SK-N-SH (cell line): ENCODE data around the gene CRELD2.

Experiments
- EZH2phosphoT487 ChIP-seq: fragments of 200-600 bp; sonication (generic); IDR thresholded peaks from 2 replicates; pipeline ENCODE4 v1.6.1; 2017; ENCODE audit warnings: low read depth, mixed run types, mild to moderate bottlenecking, antibody characterized with exemption, moderate library complexity, borderline replicate concordance
- FOXM1 ChIP-seq: IDR thresholded peaks from 2 replicates; pipeline ENCODE4 v1.4.0; 2012; ENCODE audit warnings: low read depth, mild to moderate bottlenecking
- MEF2A ChIP-seq: IDR thresholded peaks from 2 replicates; pipeline ENCODE4 v1.4.0; 2012; ENCODE audit warnings: low read depth, borderline replicate concordance
- POLR2AphosphoS5 ChIP-seq: IDR thresholded peaks from 2 replicates; pipeline ENCODE4 v1.6.1; 2012; ENCODE audit warnings: low read depth, low read length
- RCOR1 ChIP-seq: fragments of 150-350 bp; IDR thresholded peaks from 2 replicates; pipeline ENCODE4 v1.6.1; 2017; ENCODE audit warnings: antibody characterized with exemption, low read length
- TAF1 ChIP-seq: IDR thresholded peaks from 2 replicates; pipeline ENCODE4 v1.6.1; 2012; ENCODE audit warnings: low read depth, mild to moderate bottlenecking, low read length, moderate library complexity, borderline replicate concordance
- TF ChIP-seq, protein P1 (sequence below): fragments of 200-600 bp; sonication (generic); IDR thresholded peaks from 2 replicates; pipeline ENCODE4 v1.6.1; 2017; ENCODE audit warnings: antibody characterized with exemption, mild to moderate bottlenecking, moderate library complexity
- TF ChIP-seq, protein P2 (sequence below): fragments of 150-350 bp; IDR thresholded peaks from 2 replicates; pipeline ENCODE4 v1.6.1; 2017; ENCODE audit warnings: antibody characterized with exemption, low read length, low read depth, borderline replicate concordance
- TF ChIP-seq, protein P3 (sequence below): IDR thresholded peaks from 2 replicates; pipeline ENCODE4 v1.4.0; 2012; ENCODE audit warnings: low read depth, borderline replicate concordance
- TF ChIP-seq, protein P4 (sequence below): IDR thresholded peaks from 2 replicates; pipeline ENCODE4 v1.6.1; 2012; ENCODE audit warnings: mild to moderate bottlenecking, low read depth, low read length, moderate library complexity

DNA sequence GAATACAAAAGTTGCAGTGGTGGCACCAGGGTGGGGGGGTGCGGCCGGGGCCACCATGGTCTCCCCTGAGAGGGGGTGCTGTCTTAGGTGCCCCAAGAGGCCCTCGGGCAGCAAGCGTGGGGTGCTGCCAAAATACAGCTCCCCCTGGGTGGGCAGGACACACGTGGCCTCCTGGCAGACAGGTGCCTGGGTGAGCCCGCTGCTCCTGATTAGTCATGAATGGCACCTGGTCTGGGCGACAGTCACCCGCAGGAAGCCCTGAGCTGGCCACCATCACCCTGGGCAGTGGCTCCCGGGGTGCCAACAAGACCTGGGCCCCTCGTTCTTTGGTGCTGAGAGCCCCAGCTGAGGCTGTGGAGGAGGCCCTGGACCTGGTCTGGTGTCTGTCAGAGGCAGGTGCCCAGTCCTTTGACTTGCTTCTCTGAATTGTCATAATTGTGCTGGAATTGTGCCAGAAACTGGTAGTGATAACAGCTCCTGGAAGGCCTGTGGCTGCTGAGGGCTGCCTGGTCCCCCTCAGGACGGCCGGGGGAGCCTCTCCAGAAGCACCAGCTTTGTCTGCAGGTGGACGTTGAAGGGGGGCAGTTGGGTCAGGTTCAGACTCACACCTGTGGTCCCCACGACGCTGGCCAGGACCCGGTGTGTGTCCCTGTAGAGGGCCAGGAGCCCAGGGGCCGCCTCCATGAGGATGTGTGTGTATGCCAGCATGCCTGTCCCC, 15.0 kb upstream of the CRELD2 start:
- TF ChIP-seq, protein P1, sequence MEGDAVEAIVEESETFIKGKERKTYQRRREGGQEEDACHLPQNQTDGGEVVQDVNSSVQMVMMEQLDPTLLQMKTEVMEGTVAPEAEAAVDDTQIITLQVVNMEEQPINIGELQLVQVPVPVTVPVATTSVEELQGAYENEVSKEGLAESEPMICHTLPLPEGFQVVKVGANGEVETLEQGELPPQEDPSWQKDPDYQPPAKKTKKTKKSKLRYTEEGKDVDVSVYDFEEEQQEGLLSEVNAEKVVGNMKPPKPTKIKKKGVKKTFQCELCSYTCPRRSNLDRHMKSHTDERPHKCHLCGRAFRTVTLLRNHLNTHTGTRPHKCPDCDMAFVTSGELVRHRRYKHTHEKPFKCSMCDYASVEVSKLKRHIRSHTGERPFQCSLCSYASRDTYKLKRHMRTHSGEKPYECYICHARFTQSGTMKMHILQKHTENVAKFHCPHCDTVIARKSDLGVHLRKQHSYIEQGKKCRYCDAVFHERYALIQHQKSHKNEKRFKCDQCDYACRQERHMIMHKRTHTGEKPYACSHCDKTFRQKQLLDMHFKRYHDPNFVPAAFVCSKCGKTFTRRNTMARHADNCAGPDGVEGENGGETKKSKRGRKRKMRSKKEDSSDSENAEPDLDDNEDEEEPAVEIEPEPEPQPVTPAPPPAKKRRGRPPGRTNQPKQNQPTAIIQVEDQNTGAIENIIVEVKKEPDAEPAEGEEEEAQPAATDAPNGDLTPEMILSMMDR = no peak
- TF ChIP-seq, protein P2, sequence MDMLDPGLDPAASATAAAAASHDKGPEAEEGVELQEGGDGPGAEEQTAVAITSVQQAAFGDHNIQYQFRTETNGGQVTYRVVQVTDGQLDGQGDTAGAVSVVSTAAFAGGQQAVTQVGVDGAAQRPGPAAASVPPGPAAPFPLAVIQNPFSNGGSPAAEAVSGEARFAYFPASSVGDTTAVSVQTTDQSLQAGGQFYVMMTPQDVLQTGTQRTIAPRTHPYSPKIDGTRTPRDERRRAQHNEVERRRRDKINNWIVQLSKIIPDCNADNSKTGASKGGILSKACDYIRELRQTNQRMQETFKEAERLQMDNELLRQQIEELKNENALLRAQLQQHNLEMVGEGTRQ = no peak
- TF ChIP-seq POLR2AphosphoS5 (no peak), EZH2phosphoT487 (no peak), MEF2A (no peak), FOXM1 (no peak), RCOR1 (no peak), TAF1 (no peak)
- TF ChIP-seq, protein P3, sequence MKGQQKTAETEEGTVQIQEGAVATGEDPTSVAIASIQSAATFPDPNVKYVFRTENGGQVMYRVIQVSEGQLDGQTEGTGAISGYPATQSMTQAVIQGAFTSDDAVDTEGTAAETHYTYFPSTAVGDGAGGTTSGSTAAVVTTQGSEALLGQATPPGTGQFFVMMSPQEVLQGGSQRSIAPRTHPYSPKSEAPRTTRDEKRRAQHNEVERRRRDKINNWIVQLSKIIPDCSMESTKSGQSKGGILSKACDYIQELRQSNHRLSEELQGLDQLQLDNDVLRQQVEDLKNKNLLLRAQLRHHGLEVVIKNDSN = no peak
- TF ChIP-seq, protein P4, sequence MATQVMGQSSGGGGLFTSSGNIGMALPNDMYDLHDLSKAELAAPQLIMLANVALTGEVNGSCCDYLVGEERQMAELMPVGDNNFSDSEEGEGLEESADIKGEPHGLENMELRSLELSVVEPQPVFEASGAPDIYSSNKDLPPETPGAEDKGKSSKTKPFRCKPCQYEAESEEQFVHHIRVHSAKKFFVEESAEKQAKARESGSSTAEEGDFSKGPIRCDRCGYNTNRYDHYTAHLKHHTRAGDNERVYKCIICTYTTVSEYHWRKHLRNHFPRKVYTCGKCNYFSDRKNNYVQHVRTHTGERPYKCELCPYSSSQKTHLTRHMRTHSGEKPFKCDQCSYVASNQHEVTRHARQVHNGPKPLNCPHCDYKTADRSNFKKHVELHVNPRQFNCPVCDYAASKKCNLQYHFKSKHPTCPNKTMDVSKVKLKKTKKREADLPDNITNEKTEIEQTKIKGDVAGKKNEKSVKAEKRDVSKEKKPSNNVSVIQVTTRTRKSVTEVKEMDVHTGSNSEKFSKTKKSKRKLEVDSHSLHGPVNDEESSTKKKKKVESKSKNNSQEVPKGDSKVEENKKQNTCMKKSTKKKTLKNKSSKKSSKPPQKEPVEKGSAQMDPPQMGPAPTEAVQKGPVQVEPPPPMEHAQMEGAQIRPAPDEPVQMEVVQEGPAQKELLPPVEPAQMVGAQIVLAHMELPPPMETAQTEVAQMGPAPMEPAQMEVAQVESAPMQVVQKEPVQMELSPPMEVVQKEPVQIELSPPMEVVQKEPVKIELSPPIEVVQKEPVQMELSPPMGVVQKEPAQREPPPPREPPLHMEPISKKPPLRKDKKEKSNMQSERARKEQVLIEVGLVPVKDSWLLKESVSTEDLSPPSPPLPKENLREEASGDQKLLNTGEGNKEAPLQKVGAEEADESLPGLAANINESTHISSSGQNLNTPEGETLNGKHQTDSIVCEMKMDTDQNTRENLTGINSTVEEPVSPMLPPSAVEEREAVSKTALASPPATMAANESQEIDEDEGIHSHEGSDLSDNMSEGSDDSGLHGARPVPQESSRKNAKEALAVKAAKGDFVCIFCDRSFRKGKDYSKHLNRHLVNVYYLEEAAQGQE = no peak
